LNCAP (cell line): ENCODE results near the gene SRRD.

Source experiments
- TF ChIP-seq, protein P1 (sequence below): fragments of 450-650 bp; IDR thresholded peaks from 2 replicates; pipeline ENCODE4 v1.5.1; 2017; ENCODE audit warnings: mild to moderate bottlenecking

The SRRD gene

DNA sequence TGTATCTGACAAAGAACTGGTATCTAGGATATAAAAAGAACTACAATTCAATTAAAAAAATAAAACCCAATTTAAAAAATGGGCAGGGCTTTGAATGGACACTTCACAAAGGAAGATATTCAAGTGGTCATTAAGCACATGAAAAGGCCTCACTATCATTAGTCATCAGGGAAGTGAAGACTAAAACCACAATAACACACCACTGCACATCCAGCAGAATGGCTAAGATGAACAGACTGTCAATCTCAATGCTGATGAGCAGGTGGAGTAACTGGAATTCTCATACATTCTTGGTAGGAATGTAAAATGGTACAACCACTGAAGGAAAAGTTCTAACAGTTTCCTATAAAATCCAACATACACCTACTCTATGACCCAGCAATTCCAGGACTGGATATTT, 9.0 kb upstream of the SRRD start:
- TF ChIP-seq, protein P1, sequence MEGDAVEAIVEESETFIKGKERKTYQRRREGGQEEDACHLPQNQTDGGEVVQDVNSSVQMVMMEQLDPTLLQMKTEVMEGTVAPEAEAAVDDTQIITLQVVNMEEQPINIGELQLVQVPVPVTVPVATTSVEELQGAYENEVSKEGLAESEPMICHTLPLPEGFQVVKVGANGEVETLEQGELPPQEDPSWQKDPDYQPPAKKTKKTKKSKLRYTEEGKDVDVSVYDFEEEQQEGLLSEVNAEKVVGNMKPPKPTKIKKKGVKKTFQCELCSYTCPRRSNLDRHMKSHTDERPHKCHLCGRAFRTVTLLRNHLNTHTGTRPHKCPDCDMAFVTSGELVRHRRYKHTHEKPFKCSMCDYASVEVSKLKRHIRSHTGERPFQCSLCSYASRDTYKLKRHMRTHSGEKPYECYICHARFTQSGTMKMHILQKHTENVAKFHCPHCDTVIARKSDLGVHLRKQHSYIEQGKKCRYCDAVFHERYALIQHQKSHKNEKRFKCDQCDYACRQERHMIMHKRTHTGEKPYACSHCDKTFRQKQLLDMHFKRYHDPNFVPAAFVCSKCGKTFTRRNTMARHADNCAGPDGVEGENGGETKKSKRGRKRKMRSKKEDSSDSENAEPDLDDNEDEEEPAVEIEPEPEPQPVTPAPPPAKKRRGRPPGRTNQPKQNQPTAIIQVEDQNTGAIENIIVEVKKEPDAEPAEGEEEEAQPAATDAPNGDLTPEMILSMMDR, result no peak

DNA sequence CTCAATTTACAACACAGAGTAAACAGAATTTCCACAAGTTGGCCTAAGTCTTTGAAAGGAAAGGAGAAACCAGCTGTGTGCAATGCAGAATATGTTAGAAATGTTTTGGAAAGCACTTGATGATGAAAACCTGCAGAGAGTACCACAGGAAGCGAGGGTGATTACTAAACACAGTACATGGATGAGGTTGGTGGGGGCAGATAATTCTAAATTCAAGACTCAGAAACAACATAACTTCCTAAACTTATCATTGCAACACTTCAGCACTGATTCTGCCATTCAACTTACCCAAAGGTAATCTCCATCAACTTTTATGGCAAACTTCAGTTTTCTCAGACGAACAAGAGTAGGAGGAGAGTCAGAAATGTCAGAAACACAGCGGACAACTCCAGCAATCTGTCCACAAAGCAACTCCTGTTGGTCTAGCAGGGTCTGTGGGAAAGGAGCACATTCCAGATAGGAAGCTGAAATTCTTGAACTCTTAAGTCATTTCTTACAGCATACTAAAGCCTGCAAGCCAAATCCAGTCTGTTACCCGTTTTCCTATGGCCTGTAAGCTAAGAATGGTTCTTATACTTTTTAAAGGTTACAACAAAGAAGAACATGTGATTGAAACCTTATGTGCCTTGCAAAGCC, 6.9 kb upstream of the SRRD start:
- TF ChIP-seq, protein P1, result no peak

GRCh38 chr22:26477341-26477731, 6.3 kb upstream of the SRRD start:
- TF ChIP-seq, protein P1, result no peak

- TF ChIP-seq, protein P1, result no peak
These were observed 4.5 kb upstream of the SRRD start for GRCh38 chr22:26479043-26479791.

DNA sequence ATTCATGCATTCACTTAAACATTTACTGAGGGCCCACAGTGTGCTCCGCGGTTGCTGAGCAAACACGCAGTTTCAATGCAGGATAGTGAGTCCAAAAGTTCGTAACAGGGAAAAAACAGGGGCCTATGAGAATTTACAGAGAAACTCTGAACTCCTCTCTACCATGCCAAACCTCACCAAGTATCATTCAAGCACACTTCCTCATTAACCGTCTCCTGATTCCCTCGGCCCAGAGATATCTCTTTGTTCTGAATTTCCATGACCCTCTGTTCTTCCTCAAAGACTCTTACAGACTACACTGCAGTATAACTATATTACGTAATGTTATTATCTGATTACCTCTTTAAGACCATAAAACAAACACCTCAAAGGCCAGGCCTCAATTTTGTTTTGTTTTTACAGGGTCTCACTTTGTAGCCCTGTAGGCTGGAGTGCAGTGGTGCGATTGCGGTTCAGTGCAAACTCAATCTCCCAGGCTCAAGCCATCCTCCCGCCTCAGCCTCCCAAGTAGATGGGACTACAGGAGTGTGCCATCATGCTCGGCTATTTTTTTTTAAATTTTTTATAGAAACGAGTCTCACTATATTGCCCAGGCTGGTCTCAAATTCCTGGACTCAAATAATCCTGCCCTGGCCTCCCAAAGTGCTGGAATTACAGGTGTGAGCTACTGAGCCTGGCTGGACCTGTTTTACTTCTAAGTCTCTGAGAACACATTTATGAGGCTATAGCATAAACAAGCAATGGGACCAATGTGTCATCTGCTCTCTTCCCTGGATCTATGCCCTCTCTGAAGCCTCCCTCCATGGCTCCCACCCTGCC, 3.7 kb upstream of the SRRD start:
- TF ChIP-seq, protein P1, result no peak

DNA sequence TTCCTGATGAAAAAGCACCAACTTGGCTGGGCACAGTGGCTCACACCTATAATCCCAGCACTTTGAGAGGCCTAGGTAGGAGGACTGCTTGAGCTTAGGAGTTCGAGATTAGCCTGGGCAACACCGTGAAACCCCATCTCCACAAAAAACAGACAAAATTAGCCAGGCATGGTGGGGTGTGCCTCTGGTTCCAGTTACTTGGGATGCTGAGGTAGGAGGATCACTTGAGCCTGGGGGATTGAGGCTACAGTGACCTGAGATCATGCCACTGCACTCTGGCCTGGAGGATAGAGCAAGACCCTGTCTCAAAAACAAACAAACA, 3.1 kb upstream of the SRRD start:
- TF ChIP-seq, protein P1, result no peak

DNA sequence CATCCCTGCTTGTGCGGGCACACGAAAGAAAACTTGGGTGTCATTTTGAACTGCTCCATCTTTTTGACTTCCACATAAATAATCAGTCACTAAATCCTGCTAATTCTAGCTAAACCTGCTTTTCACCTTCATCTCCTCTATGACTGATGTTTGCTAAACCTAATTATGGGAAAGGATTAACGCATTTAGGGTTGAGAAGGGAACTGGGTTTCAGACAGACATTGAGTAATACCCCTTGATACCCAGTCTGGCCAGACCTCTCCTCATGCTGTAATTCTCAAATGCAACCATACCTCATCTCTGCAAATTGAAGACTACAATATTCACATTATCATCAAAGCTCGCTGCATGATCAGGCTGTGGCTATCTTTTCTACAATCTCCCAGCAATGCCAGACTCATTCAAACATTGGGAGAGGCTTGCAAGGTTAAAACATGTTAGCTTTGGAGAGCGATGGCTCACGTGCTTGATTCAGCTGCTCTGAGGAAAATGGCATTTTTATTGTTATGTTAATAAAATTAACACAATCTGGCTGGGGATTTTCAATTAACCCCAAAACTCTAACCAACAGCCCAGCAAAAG, 2.5 kb upstream of the SRRD start:
- TF ChIP-seq, protein P1, result no peak
